Ureter (tissue), 1 donor: ENCODE measurements around the gene LPAR5. TPM values are rescaled to one million over a fixed set of nuclear protein-coding genes. Genes with fewer than 3 reads are reported as not detected.

Source experiments
- DNase-seq: peaks from one replicate; pipeline ENCODE4 v3.0.0-alpha.2; 2020; ENCODE audit warnings: low spot score
- total RNA-seq: library from RNA; stranded (reverse); gene quantifications from one replicate; pipeline ENCODE4 v1.2.4, GENCODE V29; 2023
- donor health status: DM: yes; HTN: yes; CAD: no.

The LPAR5 gene
- total RNA-seq: 13.6 TPM

DNA sequence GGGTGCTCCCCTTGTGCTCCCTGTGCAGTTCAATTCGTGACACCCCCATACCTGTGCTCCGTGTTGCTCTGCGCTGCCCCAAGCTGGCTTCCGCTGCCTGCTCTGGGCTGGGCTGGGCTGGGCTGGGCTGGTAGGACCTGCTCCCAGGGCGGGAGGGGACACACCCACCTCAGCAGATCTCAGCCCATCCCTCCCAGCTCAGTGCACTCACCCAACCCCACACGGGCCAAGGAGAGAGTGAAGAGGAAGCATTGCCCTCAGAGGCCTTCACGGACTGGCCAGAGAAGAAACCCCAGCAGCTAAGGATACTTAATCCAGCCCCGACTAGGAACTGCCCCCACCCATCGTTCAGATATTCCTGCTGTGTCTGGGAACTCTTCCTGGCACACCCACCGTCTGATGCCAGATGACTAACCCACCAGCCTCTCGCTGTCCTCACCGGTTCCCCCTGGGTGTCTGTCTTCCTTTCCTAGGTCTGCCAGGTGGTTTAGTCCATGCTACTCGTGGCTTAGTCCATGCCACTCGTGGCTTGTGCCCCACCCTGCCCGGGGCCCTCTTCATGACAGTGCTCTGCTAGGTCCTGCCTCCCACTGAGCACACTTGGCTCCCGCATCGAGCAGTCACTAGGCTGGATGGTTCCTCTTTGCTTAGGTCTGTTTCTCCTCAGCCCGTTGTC, at the start of gene LPAR5:
Gene LPAR5 (minus strand): TSS at position 104 of the 676 bp plus-strand sequence. CDS start 14,711 bp downstream, outside the sequence.
- peak; percentile 85 for DNase-seq

DNA sequence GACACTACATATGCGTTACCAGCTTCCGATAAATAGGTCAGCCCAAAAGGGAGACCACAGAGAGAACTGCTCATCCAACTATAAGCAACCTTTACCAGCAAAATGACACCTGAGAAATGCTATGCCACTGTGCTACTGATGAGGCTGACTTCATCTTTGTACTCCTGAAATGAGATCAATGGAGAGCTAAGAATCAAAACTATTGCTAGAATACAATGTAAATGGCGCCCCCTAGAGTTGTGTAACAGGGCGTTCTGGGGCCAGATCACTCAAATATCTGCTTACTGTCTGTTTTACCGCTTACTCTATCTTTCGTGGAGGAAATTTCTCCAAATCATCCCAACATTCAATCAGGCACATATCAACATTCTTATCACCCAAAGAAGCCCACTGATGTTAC, 48.9 kb upstream of the LPAR5 start:
- DNase-seq: no peak

DNA sequence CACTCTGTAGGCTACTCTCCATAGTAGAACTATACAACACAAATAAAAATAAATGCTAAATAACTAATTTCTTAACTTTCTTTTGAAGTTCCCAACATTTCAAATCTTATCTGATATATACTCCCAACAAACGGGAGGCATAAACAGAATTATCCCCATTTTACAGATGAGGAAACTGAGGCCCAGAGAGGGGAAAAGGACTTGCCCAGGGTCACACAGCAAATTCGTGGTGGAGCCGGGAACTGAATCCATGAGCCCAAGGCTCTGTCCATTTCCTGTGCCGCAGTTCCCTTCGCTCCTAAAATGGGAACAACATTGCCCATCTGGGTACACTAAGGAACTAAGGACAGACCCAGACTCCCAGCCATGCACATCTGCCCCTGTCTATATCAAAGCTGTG, 41.2 kb upstream of the LPAR5 start:
- no peak for DNase-seq

DNA sequence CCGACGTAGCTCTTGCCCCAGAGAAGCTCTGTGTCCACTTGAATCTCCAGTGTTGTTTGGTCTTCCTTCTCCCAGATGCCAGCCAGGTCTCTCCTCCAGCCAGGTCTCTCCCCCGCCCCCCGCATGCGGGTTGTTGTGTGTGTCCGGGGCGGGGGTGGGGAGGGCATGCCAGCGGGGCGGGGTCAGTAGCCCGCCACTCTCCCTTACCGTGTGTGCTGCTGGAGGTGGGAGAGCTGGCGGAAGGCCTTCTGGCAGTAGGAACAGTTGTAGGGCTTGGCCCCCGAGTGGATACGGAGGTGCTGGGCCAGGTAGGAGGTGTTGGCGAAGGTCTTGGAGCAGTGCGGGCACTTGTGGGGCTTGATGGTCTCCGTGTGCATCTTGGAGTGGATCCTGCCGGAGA, 36.4 kb upstream of the LPAR5 start:
- no peak for DNase-seq

DNA sequence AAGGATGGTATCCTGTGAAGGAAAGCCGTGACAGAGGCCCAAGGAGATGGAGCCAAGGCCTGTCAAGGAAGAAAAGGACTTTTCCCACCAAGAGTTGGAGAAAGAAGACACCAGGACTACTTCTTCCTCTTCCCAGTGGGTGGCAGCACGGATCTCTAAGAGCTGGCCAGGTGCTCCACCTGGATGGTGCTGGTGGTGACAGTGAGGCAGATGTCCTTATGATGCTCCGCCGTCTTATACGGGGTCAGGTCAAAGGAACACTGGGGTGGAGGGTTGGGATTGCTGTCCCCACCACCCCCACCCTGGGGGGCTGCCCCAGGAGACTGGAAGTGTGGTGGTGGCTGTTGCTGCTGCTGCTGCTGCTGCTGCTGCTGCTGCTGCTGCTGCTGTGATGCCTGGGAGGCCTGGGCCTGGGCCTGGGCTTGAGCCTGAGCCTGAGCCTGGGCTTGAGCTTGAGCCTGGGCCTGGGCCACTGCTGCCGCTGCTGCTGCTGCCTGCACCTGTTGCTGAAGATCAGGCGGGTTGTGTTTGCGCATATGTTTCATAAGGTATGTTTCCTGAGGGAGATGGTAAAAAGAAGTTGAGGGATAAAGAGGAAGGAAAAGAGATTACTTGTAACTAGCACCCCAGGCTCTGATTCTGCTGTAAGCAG, 31.9 kb upstream of the LPAR5 start:
- DNase-seq: no peak

DNA sequence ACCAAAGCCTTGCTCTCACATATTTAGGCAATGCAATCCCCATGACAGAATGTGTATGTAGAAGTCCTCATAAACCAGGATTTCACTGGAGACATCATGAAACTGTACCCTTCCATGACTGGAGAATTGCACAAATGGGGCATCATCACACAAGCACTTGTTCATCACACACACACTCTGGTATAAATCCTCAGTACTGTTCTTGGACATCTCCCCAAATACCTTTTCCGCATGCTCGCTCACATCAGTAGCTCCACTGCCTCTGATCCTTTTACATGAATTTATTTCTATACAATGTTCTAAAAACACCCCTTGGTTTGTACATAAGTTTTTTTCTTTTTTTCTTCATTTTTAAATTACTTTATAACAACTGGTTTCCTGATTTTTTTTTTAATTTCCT, 30.5 kb upstream of the LPAR5 start:
- DNase-seq: no peak

DNA sequence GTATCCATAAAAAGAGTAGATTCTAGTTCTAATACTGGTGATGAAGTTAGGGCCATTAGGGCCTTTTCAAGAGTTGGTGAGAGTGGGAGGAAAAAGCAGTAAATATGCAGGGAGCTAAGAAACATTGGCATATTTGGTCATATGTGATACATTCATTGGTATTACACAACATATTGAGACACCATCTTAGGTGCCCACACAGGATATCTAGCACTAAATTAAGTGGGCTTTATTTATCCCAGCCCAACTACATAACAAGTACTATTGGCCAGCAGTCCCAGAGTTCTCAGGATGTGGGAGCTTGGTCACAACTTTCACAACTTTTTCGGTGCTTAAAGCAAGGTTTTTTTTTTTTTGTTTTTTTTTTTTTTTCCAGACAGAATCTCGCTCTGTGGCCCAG, 29.1 kb upstream of the LPAR5 start:
- no peak for DNase-seq

DNA sequence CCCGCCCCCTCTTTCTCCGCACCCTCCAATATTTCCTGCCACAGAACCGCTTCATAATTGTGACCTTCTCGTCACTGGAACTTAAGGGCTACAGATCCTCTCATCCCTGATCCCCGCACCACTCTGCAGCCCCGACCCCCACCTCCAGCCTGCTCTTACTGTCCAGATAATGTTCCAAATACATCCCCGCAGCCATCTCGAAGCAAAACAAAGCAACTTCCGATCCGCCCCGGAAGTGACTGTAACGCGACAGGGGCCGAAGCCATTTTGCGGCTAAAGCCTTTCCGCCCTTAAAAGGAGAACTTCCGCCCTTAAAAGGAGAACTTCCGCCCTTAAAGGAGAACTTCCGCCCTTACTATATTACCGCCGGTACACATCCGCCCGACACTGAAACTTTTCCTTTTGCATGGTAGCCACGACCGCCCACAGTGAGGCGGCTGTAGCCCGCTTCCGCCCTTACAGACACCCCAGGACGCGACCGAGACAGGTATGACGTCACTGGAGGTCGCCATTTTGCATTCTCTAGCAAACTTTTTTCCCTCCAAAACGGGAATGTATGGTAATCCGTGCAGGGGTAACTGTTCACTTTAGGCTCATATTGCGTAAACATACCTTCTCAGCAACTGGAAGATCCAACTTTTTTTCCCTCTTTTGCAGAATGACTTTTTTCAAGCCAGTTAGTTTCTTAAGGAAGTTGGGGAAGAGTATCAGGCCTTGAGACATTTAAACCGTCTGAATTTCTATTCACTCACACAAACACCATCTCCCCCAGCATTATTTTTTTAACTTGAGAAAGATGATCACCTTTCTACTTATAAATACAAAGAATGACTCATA, 27.4 kb upstream of the LPAR5 start, which contains the start of gene ING4:
Gene ING4 (minus strand): TSS at position 214 of the 837 bp plus-strand sequence. CDS start 18 bp downstream, at position 196.
- peak; percentile 98 for DNase-seq

DNA sequence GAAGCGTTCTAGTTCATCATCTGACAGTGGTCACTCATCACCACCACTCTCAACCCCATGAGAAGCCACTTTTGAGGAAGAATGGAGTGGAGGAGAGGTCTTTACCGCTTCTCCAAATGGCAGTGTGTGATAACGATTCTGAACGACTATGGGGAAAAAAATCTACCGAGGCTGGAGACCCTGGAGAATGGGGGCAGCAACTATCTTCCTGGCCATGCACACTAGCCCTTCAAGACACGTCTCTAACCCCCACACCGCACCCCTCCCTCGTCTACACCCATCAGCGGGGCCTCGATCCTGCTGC, 26.8 kb upstream of the LPAR5 start:
- no peak for DNase-seq

DNA sequence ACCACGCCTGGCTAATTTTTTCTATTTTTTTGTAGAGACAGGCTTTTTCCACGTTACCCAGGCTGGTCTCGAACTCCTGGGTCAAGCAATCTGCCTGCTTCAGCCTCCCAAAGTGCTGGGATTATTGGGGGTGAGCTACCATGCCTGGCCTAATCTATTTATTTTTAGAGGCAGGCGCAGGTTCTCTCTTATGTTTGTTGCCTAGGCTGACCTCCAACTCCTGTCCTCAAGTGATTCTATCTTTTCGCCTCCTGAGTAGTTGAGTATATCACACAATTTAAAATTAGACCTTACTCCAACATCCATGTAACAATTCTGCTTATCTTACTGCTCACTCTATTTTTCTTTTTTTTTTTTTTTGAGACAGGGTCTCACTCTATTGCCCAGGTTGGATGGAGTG, 18.2 kb upstream of the LPAR5 start:
- DNase-seq: no peak

DNA sequence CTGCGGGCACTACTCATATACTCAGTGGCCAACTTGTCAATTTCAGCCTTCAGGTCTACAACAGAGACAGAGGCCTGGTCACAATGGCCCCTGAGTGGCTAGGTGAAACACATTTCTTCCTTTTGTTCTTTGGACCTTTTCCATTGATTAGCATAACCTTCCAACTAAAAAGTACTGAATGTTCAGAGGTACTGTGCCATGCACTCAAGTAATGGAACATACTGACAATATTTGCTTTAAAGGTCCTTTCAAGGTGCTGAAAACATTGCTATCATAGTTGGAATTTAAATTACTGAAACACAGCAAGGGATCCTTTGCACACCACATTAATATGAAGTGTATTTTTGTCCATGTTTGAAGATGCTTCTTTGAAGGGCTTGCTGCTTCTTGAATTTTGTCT, 17.6 kb upstream of the LPAR5 start:
- no peak for DNase-seq

DNA sequence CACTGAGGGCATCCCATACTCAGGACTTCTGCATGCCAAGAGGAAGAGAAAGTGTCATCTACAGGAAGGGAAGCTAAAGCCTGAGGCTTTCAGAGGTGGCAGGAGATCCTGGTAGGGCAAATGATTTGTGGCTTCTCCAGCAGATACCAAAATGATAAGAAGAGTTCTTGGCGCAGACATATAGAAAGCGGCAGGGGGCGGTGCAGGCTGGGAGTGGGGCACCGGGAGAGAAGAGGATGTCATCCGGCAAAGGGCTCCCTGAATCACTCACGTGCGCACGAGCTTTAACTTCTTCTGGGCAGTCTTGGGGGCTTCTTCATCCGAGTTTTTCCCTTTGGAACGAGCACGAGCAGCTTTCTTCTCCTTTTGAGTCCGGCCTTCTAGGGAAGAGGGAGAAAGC, 16.6 kb upstream of the LPAR5 start:
- no peak for DNase-seq

DNA sequence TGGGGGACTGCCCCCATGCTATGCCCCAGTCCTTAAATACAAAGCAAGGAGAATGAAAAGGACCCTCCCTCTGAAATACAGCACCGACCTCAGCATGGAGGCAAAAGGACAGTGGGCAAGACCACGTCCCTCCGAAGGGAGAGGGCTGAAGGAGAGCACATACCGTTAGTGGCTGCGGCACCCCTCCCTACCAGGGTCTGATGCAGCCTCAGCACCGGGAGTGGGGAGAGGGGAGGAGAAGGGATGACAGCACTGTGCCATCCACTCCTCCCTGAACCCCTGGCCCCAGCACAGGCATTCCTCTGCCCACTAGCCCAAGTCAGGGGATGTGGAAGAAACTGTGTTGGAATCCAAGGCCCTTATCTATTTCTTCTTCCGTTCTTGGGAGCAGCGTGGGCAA, 15.1 kb upstream of the LPAR5 start:
- no peak for DNase-seq

DNA sequence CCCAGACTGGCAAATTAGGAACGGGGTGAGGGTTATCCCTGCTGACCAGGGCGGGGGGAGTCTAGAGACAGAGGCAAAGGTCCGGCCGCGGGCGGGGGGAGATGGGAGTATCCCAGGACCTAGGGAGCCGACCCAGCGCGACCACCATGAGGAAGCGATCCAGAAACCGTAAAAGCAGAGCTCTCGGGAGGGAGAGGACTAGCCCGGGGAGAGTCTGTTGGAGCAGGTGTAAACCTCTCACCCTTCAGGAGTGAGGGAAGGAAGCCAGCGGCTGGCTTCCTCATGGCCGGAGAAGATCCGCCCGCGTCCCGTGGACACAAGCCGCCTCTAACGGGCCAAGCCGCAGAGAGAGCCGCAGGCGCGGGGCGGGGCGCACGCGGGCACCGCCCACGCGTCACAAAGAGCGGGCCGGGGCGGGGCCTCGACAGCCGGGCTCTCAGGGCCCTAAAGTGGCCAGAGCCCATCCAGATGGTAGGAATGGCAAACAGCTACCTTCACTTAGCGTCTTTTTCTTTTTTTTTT, 11.4 kb upstream of the LPAR5 start, which contains the start of gene ACRBP:
Gene ACRBP (minus strand): TSS at position 350 of the 522 bp plus-strand sequence. CDS start 66 bp downstream, at position 284.
- DNase-seq: peak; percentile 69

DNA sequence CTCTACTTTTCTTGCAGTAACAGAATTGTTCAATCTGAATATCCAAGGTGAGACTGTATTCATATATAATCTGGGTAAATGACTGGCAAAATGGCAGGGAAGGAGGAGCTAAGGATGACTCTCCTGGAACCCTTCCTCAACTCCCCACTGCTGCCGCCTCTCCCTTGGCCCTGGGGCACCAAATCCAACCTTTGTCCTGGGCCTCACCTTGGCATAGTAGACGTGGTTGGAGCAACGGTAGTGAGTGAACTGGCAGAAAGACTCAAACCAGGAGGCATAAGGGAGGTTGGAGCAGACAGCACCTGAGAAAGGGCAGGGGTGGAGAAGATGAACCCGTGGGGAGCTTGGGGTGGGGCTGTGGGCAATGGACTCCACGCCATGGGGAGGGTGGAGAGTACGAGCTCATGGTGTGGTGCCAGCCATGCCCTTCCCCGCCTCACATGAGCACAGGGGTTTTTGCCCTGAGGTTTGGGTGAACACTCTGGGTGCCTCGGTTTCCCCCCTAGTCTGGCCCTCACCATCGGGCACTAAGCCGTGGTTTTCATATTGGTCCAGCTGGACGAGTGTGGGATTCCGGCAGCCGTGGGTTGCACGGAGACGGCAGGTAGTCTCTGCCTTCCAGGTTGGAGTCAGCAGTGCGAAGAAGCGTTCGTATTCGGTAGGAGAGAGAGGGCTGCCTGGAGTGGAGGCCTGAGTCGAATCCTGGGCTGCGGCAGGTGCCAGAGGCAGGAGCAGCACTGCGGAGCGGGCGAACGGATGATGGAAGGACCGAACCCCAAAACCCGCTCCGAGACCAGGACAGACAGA, 10.7 kb upstream of the LPAR5 start:
- DNase-seq: no peak

DNA sequence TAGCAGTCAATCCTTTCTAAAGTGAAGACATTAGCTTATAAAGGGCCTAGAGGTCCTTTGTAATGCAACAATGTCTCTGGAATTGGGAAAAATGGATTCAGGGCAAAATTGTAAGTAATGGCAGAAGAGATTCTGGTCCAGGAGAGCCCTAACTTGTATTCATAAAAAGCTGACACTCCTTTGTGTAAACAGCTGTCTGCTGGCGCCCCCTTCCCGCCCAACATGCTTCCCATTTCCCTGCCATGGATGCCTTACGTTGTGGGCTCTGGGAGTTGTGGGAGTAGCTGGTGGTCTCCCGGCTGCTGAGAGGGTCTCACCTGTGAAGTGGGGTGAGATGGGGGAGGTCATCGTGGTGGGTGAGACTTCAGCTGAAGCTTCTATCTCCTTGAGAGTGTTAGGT, 9.1 kb upstream of the LPAR5 start:
- no peak for DNase-seq

DNA sequence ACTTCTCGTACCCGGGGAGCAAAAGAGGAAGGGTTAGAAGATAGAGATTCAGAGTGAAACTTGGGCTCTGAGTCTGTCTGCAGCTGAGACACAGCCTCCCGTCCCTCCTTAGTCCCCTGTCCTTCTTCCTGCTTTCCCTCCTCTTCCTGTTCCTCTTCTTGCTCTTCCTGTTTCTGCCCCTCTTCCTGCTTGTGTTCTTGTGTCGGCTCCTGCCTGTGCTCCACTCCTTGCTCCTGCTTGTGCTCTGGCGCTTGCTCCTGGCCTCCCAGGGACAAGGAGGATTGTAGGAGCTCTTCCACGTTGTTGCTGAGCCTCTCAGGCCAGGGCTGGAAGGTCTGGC, 8.5 kb upstream of the LPAR5 start:
- no peak for DNase-seq

DNA sequence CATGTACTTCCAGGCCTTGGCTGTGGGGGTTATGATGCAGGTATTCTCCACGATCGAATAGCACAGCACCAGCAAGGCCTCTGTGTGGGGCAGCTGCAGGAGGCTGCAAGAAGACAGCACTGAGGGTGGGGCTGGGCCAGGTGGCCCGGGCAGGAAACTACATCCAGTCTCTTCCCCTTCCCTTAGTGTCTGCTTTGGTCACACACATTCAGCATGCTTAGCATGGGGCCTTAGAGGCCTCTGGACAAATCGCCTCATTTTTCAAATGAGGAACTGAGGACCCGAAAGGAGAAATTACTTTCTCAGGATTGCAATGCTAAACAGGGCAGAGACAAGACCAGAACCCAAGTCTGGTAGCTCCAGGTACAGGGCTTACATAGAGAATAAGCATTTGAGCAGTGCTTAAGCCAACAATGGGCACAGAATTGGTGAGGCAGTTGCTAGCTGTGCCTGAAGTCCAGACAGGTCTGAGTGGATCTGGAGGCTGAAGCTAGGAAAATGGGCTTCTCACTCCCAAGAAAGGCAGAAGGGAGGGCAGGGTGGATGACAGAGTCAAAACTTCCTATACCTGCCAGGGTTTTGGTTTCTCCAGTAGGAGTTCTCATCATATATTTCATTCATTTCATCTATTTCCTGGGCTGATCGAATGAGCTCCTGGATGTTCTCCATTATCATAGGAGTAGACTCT, 8.0 kb upstream of the LPAR5 start:
- no peak for DNase-seq

DNA sequence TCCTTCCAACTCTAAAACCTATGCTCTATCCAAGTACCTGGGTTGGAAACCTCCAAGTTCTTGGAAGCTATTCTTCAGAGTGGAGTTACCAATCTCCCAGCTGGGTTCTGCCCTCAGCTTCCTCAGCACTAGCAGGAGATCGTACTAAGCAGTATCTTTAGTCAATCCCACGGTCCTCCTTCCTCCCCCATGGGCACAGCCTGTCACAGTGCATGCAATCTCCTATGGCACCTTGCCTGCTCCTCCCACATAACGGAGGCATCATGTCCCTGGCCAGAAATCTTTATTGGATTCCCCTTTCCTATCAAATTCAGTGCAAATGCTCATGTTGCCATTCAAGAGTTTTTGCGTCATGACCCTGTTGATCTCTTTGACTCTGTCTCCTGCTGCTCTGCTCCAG, 5.4 kb upstream of the LPAR5 start:
- no peak for DNase-seq

DNA sequence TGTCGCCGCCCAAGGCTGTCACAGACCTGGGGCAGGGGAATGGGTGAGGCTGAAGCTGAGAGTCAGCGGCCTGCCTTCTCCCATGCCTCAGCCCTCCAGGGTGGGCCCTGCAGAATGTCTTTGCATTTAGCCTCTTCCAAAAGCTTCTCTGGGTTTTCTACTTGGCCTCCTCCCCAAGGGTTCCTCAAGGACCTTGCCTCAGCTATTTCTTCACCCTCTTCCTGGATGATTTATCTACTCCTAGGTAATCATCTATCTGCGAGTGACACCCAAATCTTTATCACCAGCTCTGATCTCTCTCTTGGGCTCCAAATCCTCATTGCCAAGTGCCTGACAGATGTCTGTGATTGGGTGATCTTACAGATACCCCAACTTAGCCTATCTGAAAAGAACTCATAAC, 4.7 kb upstream of the LPAR5 start:
- no peak for DNase-seq

DNA sequence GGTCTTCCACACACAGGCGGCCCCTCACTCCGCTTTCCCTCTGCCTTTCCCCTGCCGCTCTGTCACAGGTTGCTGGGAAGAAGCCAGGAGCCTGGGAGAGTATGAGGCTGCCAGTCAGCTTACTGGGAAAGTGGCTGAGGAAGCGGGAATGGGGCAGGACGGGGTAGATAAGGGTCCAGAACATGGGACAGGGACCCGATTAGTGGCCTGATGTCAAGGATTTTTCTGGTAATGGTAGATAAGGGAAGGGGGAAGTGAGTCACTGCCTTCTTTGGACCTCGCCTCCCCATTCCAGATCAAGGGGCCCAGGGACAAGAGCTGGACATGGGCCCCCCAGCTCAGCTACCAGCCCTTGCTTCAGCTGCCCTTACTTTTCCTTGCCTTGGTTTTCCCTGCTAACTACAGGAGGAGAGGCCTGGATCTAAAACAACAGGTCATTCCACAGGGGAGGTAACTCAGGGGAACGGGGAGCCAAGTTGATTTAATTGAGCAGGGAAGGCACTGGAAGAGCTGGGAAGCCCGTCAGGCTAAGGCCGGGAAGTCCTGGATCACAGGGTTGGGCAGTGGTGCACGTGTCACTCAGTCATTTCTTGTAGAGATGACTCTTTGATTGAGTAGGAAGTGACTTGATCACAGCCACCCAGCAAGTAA, 3.5 kb upstream of the LPAR5 start:
- DNase-seq: no peak
